Measurements from ENCODE around the gene MAGI2. TPM values are rescaled to one million over a fixed set of nuclear protein-coding genes. Genes with fewer than 3 reads are reported as not detected.

Gene MAGI2
- total RNA-seq, 1 donor from 2014 or later: 3.6 TPM

- no peak for ATAC-seq
- intact Hi-C loops (cut with micrococcal nuclease): no loop called here
- DNase-seq: no peak
These were observed 1220.7 kb downstream of the MAGI2 start for GRCh38 chr7:78232806-78233205.

DNA sequence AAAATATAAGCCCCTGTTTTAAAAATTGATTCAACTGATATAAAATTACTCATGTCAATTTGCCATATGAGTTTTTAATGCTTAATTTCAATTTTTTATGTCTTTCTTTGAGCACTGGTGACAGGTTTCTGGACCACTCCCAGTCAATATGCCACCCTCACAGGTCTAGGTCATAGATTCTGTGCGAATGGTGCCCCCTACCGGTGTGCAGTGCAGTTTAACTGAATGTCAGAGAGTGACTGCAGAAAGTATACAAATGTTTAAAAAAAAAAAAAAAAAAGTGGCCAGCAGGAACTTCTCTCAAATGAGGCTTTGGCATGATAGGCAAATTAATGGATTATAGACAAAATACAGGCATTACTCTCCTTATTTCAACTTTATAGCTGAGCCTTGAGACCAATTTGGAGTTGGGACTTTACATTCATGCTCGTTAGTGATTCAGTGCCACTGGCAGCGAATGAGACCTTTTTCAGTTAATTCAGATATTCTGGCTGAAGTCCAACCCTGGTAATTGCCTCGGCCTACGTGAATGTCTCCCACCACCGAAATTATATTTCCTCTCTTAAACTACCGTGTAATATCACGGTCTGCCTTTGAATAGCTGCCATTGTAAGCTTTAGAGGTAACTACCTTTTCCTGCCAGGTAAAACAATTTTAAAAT lies 1227.3 kb downstream of the MAGI2 start:
- no peak for ATAC-seq
- intact Hi-C loops (cut with micrococcal nuclease): no loop called here

DNA sequence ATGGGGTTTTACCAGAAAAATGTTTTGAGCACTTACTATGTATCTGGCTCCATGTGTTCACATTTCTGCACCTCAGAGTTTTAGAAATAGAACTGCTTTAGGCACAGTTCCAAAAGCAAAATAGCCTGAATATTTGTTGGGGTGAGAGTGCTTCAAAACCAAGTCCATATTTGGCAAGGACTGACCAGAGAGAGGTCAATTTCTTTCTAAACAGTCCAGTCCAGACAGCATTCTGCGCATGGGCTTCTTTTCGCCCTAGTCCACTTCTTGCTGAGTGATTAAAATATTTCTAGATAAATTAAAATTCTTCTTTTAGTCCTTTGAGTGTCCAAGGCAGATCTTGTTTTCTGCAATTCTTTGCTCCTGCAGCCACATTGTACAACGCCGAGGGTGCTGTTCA lies 1227.9 kb downstream of the MAGI2 start:
- intact Hi-C loops (cut with micrococcal nuclease): no loop called here
- no peak for ATAC-seq
- DNase-seq: no peak

More for the DNA sequence above, 1227.3 kb downstream of the MAGI2 start:
- DNase-seq: peak; percentile 48

DNA sequence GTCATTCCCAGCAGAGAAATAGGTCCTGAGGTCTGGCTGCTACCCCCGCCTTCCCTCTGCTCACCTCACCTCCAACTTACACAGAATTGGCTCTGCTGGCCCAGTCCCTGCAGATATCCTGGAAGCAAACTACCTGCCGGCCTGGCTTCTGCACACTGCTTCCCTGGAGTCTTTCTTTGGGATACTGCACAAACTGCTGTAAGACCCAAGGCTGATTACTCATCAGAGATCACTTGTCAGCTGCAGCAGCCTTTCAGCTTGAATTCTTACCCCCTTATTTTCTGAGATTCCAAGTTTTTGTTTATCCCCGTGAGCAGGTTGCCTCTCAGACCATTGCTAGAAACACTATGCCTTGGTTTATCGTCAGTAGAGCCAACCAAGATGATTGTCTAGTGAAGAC lies 1228.5 kb downstream of the MAGI2 start:
- DNase-seq (no peak), ATAC-seq (no peak)
- intact Hi-C loops (cut with micrococcal nuclease): no loop called here

- no peak for DNase-seq
- intact Hi-C loops (cut with micrococcal nuclease): no loop called here
- ATAC-seq: no peak
These were observed 1229.9 kb downstream of the MAGI2 start for GRCh38 chr7:78223598-78223997.

- ATAC-seq: no peak
These were observed 1231.3 kb downstream of the MAGI2 start for GRCh38 chr7:78222001-78222751.

DNA sequence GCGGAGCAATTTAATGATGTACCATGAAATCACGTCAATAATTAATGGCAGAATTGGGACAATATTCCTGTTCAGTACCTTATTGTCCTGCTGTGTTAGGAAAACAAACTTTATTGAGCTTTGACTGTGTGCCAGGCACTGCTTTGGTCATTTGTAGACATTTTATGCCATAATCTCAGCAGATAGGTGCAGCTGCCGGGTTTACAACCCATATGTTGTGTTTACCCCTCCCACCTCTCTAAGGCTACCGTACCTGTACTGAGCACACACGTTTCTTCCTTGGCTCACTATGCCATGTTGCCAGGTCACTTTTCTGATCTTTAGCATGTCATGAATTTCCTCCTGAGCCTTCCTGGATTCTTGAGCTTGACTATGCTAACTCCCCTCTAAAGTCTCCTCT lies 1232.7 kb downstream of the MAGI2 start:
- ATAC-seq (no peak), DNase-seq (no peak)
- intact Hi-C loops (cut with micrococcal nuclease): no loop called here

More at GRCh38 chr7:78222001-78222751, 1231.3 kb downstream of the MAGI2 start:
- DNase-seq: no peak
- intact Hi-C loops (cut with micrococcal nuclease): no loop called here

DNA sequence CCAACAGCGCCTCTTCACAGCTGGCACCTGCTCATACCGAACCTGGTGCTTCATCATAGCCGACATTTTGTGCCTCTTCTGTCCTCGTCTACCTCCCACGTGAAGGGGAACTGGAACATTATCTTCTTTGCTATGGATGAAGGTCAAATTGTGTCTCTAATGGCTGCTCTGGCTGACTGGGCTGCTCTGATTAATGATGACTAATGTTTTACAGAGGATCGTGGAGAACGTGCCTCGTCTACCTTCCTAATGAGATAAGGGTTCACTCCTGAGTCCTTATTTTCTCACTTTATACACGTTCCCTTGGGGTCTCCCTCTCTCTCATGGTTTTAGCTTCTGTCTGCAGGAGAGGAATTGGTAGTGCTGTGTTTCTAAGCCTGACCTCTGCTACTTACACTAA lies 1234.6 kb downstream of the MAGI2 start:
- ATAC-seq (no peak), DNase-seq (no peak)
- intact Hi-C loops (cut with micrococcal nuclease): no loop called here

DNA sequence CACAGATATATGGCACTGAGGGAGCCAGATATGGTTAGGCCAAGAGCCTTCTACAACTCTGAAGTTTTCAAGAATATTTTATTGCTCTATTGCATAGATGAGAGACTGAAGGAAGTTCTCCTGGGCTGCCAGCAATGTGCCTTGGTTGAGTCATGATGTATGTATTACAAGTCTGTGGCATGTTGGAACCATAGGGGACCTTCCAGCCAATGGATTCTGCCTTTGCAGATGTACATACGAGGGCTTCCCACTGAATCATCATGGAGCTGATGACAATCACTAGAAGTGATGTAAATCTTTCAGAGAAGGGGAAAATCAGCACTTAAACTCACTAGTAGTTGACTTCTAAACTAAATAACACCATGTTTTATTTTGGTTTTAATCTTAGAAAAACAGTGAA lies 1235.4 kb downstream of the MAGI2 start:
- ATAC-seq: no peak
- intact Hi-C loops (cut with micrococcal nuclease): no loop called here
- DNase-seq: no peak

DNA sequence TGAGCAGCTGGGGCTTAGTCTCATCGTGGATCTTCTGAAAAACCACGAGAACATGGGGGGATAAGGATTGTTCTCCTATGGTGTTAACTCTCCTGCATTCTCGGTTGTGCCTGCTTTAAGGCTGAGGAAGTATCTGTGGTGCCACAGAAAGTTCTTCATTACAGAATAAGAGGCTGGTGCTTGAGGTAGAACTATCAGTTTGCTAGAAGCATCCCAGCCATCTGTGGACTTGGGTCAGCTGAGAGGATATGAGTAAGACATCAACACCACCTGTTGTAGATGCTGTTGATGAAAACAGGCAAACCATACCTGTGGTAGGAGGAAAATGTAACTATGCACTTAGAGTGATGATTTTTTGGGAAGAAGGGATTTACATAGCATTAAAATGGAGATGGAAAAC lies 1238.3 kb downstream of the MAGI2 start:
- no peak for DNase-seq
- ATAC-seq: no peak
- intact Hi-C loops (cut with micrococcal nuclease): no loop called here

DNA sequence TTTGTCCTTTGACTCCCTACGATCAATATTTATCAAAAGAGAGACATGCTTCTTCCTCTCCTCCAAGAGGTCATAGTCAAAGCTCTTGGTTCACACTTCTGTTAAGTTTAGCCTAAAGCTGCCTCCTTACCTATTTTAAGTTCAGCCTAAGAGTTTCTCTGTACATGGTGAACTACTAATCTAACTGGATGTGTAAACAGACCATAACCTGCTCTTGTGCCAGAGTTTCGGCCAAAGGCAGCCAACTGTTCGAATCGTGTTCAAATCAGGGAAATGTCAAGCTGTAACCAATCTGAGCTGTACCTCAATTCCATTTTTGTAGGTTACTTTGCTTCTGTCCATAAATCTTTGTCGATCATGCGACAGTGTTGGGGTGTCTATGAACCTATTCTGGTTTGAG lies 1240.1 kb downstream of the MAGI2 start:
- DNase-seq (no peak), ATAC-seq (no peak)
- intact Hi-C loops (cut with micrococcal nuclease): no loop called here

DNA sequence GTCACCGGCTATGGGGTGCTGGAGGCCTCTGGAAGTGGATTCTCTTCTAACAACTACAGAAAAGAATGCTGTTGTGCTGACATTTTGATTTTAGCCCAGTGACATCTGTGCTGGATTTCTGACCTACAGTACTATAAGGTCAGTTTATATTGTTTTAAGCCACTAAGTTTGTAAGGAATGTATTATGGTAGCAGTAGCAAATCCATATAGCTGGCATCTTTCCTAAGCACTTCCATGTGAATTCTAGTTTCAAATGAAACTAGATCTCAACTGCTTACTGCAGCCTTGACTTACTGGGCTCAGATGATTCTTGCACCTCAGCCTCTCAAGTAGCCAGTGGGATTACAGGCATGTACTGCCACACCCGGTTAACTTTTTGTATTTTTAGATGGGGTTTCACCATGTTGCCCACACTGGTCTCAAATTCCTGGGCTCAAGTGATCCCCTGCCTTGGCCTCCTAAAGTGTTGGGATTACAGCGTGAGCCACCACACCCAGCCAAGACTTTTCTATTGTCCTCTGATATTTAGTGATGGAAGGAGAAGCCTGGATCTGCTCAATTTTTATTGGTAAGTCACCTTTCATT lies 1240.9 kb downstream of the MAGI2 start:
- no peak for DNase-seq
- intact Hi-C loops (cut with micrococcal nuclease): no loop called here
- no peak for ATAC-seq

GRCh38 chr7:78207269-78207668 lies 1246.2 kb downstream of the MAGI2 start:
- no peak for ATAC-seq
- intact Hi-C loops (cut with micrococcal nuclease): no loop called here
- DNase-seq: no peak

- no peak for DNase-seq
- ATAC-seq: no peak
- intact Hi-C loops (cut with micrococcal nuclease): no loop called here
These were observed 1246.7 kb downstream of the MAGI2 start for GRCh38 chr7:78206769-78207168.

- no peak for DNase-seq
- intact Hi-C loops (cut with micrococcal nuclease): no loop called here
- no peak for ATAC-seq
These were observed 1250.3 kb downstream of the MAGI2 start for GRCh38 chr7:78203042-78203720.

DNA sequence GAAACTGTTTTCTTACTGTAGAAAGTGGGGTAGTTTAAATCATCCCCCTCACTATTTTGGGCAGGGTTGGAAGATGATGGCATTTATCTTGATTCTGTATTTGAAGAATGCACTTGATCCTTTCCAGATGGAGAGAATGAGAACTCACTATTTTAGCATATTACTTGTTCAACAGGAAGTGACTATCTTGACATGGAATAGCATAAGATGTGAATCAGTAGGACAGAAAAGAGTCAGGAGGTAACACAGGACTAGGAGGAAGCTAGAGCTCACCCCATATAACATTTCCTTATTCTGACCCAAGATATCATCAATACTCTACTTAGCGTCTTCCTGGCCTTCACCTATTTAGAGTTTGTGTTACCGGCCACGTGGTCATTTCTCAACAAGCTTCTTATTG lies 1254.7 kb downstream of the MAGI2 start:
- DNase-seq: no peak
- ATAC-seq: no peak
- intact Hi-C loops (cut with micrococcal nuclease): no loop called here

DNA sequence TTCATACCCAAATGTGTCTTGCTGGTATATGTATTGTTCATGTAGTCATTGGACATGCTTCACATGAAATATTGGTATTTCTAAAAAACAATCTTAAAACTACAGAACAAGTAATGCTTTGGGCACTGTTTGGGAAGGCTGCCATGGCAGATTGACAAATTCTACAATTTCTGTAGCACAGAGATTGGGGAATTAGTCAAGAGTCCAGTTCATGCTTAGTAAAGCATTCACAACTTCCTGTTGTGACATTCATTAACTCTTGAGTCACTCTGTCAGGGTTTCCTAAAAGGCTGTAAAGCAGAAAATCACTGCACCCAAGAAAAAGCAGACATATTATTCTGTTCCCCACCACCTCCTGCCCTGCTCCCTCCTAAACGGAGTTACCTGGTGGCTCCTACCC lies 1256.0 kb downstream of the MAGI2 start:
- ATAC-seq: no peak
- intact Hi-C loops (cut with micrococcal nuclease): no loop called here
- DNase-seq: no peak

- no peak for DNase-seq
- intact Hi-C loops (cut with micrococcal nuclease): no loop called here
- no peak for ATAC-seq
These were observed 1258.2 kb downstream of the MAGI2 start for GRCh38 chr7:78195281-78195680.

- ATAC-seq: peak; percentile 68
- no peak for DNase-seq
- intact Hi-C loops (cut with micrococcal nuclease): no loop called here
These were observed 1258.9 kb downstream of the MAGI2 start for GRCh38 chr7:78194611-78195010.

DNA sequence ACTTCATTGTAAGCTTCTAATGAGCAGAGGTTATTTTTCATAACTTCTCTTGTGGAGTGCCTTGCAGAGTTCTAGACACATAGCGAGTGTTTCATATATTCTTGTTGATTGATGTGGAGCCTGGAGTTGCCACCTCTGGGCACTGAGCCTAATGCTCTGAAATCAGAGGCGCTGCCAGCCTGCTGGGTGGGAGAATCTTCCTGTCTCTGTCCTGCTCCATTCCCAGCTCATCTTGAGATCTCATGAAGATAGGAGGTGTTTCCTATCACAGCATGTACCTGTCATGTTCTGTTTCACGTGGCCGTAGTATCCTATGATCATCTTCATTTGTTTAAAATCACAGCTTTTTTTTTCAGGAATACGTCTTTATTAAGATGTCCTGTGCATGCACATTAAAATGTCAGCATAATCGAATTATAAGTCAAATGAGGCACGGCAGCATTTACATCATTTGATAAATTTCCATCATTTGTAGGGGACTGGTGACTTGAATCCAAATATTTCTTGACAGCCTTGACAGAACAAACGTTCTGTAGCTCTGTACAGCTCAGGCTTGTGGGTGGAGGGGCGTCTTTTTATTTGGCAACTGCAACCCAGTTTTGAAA lies 1261.9 kb downstream of the MAGI2 start:
- DNase-seq (peak; percentile 42), ATAC-seq (peak; percentile 72)
- intact Hi-C loops (cut with micrococcal nuclease): no loop called here

All from left ventricle myocardium superior (tissue), 1 donor.